Hindlimb muscle (tissue), 1 donor: ENCODE results near the gene LTBR. TPM values are rescaled to one million over a fixed set of nuclear protein-coding genes. Genes with fewer than 3 reads are reported as not detected.
"Not testable (repeated sequence)": the region's sequence is repeated elsewhere in the genome, so short reads cannot be mapped to it uniquely, and the experiment has no call there.

Experiments
- DNase-seq: peaks from one replicate; pipeline ENCODE4 v3.0.0-alpha.2; 2013
- polyA plus RNA-seq: library from polyadenylated mRNA; unstranded; fragments of 120-200 nt; gene quantifications from one replicate; pipeline ENCODE4 v1.2.1, GENCODE V29; 2013; ENCODE audit not compliant: insufficient read length

The LTBR gene
- polyA plus RNA-seq, result 53.9 TPM

- peak; percentile 93 for DNase-seq
Observed at GRCh38 chr12:6383572-6384498, at the start of gene LTBR. Gene LTBR (plus strand): TSS chr12:6384162. CDS start chr12:6384359, 197 bp downstream.

GRCh38 chr12:6334359-6334758, 49.6 kb upstream of the LTBR start:
- DNase-seq, result no peak

GRCh38 chr12:6334940-6335450, 49.0 kb upstream of the LTBR start:
- DNase-seq, result no peak

DNA sequence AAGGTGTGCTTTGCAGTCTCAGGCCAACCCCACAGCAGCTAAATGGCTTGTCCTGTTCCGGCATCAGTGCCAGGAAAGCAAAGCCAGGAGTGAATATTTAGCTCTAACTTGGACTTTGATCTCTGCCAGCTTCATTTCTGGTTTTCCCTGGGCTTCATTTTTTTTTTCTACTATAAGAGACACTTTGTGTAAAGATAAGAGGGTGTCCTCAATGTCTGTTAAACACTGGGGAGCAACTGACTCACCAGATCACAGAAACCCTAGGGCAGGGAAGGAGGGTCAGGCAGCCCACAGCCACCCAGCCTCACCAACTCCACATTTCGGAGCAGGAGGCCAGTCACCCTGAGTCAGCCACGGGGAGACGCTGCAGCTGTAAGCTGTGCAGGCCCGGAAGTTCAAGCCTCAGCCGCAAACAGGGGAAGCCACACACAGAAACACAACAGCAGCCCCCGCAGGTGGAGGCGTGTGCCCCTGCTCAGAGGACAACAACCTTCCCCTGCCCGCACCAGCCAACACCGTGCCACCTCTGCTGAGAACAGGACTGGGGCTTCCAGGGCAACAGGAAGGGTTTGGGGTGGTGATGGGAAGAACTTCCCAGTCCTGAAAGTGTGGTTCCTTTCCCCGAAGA, 48.4 kb upstream of the LTBR start:
- no peak for DNase-seq

- peak; percentile 92 for DNase-seq
Observed at GRCh38 chr12:6336079-6336888, 47.7 kb upstream of the LTBR start.

DNA sequence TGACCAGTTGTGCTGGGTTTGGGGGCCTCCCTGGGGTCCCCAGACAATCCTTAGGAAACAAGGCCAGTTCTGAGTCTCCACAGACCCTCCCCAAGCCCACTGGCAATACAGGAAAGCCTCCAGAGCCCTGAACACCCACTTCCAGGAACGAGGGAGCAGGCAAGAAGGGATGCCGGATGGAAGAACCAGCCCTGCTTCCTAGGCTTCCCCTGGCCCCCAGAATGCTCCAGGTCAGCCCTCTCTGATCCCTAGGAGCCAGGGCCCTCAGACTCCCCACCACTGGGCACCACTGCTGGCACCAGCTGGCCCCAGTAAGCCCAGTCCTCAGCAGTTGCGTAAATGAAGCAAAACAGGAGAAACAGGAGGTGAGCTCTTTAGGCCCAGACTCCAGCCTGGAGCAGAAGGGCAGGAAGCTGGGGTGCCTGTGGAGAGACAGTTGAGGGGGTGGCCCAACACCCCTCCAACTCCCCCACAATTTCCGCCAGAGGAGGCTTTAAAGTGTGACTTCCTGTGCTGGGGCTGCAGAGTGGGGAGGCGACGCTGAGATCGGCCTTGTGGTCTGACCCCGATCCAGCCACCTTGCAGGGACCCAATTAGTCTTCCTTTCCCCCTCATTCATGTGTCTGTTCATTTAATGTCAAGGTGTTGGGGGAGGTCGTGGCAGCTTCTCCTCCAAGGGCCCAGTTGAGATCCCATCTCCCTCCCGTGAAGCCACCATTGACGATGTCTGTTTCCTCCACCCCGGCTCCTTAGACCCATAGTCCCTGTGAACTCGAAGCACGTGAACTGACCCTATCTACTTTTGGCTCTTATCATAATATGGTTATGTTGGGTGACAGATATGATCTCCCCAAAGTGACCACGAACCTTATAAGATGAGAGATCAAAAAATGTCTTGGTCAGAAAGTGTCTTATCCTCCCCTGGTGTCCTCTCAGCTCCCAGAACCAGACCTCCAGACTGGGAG, 46.8 kb upstream of the LTBR start:
- DNase-seq, result no peak

DNA sequence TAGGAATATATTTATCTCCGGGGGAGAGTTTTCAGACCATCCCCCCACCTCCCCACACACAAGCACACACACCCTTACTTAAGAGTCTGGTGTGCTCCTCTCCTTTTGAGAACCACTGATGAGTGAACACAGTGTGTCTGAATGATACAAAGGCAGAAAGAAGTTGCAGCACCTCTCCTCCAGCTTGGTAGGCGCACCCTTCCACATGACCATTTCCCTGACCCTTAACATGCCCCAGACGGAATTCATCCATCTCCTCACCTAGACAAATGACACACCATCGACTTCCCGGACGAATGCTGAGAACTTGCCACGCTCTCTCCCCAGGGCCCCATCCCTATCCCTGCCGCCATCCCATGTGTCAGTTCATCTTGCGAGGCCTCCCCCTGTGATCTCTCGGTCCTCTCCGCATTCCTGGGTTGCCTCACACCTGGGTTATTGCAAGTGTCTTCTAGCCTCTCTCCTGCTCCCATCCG, 46.0 kb upstream of the LTBR start:
- DNase-seq, result no peak

DNA sequence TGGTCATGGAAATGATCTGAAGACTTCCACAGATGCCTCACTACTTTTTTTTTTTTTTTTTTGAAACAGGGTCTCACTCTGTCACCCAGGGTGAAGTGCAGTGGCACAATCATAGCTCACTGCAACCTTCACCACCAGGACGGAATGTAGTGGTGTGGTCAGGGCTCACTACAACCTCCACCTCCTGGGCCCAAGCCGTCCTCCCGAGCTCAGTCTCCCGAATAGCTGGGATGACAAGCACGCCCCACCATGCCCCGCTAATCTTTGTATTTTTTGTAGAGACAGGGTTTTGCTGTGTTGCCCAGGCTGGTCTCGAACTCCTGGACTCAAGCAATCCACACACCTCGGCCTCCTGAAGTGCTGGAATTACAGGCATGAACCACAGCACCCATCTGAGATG, 45.4 kb upstream of the LTBR start:
- not testable (repeated sequence) for DNase-seq

- DNase-seq, result no peak
Observed at GRCh38 chr12:6338955-6339354, 45.0 kb upstream of the LTBR start.

DNA sequence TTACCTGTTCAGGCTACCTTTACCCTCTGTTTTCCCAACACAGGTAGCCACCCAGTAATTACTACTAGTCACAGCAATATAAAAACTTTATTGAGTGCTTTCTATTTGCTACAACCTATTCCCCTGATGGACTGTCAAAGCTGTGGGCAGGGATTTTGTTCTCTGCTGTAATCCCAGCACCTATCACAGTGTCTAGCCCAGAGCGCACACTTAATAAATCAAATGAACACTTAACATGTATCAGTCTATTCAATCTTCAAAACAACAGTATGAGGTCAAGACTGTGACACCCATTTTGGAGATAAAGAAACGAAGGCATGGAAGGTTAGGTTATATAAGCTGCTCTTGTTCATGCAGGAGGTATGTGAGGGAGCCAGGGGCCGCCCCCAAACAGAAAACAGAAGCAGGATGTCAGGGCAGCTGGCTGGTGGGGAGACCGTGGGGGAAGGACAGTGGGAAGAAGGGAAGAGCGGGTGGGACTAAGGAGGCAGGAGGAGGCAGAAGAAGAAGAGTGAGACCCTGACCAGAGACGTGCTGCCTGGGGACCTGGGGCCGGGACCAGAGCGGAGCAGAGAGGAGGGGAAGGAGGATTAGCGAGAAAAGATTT, 43.8 kb upstream of the LTBR start:
- no peak for DNase-seq

DNA sequence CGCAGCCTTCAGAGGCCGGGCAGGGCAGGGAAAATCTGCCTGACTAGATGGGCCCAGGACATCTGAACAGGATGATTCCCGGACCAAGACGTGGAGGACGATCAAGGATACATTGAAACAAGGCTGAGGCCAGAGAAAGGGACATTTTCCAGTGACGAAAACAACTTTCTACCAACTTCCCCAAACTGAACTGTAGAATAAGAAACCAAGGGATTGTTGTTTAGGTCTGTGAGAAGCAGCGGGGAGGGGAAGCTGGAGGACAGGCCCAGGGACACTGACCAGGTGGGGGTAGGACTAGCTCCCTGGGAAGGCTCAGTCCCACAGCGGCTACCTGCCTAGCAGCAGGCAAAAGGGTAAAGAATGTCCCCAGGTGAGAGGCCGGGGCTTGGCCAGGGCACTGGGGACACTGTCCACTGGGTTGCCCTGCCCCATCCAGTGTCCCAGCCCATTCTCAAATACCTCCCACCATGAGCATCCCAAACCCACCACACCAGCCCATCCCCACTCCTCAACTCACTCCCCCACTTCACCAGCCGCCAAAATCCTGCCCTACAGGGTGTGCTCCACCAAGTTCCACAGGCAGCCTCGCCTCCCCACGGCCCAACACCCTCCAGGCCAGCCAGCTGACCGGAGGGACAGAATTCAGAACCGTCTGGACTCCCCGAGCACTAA, 43.1 kb upstream of the LTBR start:
- DNase-seq, result no peak

GRCh38 chr12:6341417-6342139, 42.4 kb upstream of the LTBR start, which contains the start of gene TNFRSF1A:
Gene TNFRSF1A (minus strand): TSS chr12:6342076. CDS start chr12:6341814, 262 bp downstream.
- peak; percentile 85 for DNase-seq

GRCh38 chr12:6342140-6342889, 41.6 kb upstream of the LTBR start:
- DNase-seq, result no peak

- no peak for DNase-seq
Observed at GRCh38 chr12:6343518-6343917, 40.4 kb upstream of the LTBR start.

DNA sequence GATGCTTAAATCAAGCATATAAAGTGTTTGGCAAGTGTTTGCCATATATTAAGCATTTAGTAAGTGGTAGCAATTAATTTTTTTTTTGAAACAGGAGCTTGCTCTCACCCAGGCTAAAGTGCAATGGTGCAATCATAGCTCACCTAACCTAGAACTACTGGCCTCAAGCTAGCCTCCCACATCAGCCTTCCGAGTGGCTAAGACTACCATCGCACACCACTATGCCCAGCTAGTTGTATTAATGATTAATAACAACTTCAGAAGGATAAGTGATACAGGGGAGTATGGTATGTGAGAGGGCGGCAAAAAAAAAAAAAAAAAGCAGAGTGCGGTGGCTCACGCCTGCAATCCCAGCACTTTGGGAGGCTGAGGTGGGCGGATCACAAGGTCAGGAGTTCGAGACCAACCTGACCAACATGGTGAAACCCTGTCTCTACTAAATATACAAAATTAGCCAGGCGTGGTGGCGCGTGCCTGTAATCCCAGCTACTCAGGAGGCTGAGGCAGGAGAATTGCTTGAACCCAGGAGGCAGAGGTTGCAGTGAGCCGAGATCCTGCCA, 39.8 kb upstream of the LTBR start:
- DNase-seq, result not testable (repeated sequence)

- DNase-seq, result no peak
Observed at GRCh38 chr12:6345319-6346091, 38.5 kb upstream of the LTBR start.

DNA sequence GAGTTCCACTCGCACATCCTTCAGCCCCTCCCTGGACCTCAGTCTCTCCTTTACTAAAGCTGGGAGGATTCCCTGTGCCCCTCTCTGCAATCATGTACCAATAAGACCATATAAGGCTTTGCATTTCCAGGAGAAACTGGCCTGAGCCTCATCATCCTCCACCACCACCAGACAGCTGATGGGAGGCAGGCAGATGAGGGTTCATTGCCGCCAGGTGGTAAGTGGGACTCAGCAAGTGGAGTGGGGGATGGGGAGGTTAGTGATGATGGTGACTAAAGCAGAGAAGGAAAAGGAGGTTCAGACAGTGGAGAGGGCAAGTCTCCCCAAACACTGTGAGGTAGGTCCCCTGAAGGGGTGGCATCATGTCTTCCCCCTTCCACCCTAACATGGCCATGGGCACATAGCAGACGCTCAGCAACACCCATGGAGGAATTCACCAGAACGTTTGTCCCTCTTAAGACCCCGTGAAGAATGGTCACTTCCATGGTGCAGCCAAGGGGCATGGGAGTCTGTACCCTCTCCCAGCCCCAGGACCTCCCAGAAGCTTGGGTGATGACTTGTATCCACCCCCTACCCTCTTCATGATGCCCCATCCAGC, 37.6 kb upstream of the LTBR start:
- DNase-seq, result no peak
